NCI-H82 treated with DMSO at 0.1 percent for 48 hours (cell line): ENCODE results near the gene CALN1.
"Not testable (repeated sequence)": the region's sequence is repeated elsewhere in the genome, so short reads cannot be mapped to it uniquely, and the experiment has no call there.

Experiments used
- DNase-seq: peaks from one replicate; lab custom pipeline; 2025; ENCODE audit not compliant: unreplicated experiment; lab: John Stamatoyannopoulos, UW

The CALN1 gene

DNA sequence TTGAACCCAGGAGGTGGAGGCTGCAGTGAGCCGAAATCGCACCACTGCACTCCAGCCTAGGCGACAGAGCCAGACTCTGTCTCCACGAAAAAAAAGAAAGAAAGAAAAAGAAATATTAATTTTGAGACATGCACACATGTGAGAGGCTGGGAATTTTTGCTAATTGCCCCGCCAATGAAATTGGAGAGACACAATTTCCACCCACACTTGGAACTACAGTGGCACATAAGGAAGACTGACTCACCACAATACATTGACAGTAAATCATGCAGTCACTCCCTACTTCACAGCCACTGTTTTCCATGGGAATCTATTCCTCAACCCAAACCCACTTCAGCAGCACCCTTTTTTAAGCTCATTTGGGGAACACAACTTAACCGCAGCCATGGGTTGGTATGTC, 139.7 kb downstream of the CALN1 start:
- no peak for DNase-seq

- DNase-seq, result no peak
Observed at GRCh38 chr7:72268796-72269195, 143.3 kb downstream of the CALN1 start.

- DNase-seq, result no peak
Observed at GRCh38 chr7:72268090-72268489, 144.0 kb downstream of the CALN1 start.

DNA sequence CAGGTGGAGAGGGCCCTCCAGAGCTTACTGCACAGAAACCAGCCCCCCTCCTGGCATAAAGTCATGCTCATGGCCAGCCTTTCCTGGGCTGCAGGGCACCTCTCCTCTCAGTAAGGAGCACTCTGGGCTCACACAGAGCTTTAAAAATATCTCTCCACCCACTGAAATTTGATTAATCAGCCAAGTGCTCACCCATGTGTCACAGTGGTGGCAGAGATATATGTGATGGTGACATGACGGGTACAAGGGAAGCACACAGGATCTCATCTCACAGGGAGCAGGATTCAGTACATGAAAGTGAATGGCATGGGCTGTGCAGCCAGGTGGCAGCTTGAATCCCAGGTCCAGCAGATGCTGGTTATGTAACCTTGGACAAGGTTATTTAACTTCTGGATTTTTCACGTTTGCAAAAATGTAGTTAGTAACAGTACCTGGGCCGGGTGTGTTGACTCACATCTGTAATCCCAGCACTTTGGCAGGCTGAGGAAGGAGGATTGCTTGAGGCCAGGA, 144.8 kb downstream of the CALN1 start:
- DNase-seq, result no peak

- no peak for DNase-seq
Observed at GRCh38 chr7:72266771-72267170, 145.4 kb downstream of the CALN1 start.

GRCh38 chr7:72265071-72265904, 146.8 kb downstream of the CALN1 start:
- no peak for DNase-seq

- no peak for DNase-seq
Observed at GRCh38 chr7:72260406-72260805, 151.7 kb downstream of the CALN1 start.

DNA sequence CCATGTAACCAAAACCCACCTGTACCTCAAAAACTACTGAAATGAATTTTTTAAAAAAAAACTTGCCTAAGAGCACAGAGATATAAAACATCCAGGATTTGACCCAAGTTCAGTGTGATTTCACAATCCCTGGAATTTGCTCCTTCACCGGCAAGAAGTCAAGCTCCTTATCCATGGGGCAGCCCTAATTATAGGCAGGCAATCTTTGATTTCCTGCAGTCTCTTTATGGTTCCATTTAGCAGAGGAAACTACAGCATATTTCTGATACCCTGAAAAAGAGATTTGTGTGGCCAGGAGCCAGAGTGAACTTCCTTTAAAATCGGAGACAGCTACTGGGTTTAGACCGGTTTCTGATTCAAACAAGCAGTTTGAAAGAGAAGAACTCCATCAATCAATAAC, 154.1 kb downstream of the CALN1 start:
- DNase-seq, result no peak

- DNase-seq, result no peak
Observed at GRCh38 chr7:72254455-72254854, 157.7 kb downstream of the CALN1 start.

DNA sequence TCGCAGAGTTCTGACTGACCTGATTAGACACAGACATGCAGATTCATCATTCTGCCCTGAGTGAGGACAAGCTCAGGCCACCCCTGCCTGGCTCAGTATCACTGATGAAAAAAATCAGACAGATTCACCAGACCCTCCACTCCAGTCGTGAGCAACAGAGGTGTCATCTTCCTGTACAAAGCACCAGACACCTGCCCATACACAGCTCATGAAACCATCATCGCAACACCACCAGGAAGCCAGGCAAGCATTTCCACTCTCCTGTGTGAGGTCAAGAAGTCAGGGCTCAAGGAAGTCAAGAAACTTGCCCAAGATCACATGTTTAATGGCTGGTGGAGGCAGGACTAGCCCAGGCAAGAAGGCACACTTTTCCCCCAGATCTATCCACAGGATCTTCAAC, 163.0 kb downstream of the CALN1 start:
- DNase-seq, result no peak

DNA sequence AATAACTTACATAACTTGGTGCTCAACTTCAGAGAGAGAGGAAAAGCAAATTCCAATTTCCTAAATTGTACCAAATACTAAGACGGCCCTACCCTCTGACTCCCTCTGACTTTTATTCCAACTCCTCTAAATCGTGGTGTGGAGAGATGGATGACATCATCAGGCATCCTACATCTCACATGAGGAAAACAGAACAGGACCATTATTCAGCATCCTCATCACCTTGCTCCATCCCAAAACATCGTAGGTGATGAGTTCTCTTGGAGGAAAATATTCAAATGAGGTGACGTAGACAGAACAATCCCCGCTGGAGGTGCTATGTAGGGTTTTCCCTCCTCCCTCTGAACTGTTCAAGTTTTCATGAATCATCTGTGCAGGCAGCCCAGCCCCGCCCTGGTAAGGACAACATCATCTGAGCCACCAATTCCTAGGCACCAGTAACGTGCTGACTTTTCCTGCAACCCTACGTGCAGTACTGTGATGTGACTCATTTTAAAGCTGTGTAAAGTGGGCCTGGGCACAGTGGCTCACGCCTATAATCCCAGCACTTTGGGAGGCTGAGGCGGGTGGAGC, 167.2 kb downstream of the CALN1 start:
- DNase-seq, result no peak

- no peak for DNase-seq
Observed at GRCh38 chr7:72243329-72243728, 168.8 kb downstream of the CALN1 start.

DNA sequence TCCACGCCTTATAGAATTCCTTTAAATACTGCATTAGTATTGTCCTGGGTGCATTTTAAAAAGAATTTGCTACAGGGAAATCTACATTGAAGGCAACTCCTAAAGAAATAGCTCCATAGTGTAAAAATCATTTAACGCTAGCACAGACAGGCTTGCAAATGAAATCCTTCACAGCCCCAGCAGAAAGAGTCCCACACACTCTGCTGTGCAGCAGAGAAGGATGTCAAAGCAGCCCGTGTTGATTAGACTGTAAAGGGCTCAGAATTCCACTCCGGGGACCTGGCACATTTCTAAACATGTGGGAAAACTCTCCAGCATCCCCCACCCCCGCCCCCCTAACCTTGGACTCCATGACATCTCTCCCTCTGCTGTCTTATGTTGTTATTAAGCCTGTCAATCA, 176.8 kb downstream of the CALN1 start:
- no peak for DNase-seq

- no peak for DNase-seq
Observed at GRCh38 chr7:72234086-72234485, 178.1 kb downstream of the CALN1 start.

- DNase-seq, result no peak
Observed at GRCh38 chr7:72230281-72230680, 181.9 kb downstream of the CALN1 start.

- DNase-seq, result no peak
Observed at GRCh38 chr7:72223351-72223750, 188.8 kb downstream of the CALN1 start.

DNA sequence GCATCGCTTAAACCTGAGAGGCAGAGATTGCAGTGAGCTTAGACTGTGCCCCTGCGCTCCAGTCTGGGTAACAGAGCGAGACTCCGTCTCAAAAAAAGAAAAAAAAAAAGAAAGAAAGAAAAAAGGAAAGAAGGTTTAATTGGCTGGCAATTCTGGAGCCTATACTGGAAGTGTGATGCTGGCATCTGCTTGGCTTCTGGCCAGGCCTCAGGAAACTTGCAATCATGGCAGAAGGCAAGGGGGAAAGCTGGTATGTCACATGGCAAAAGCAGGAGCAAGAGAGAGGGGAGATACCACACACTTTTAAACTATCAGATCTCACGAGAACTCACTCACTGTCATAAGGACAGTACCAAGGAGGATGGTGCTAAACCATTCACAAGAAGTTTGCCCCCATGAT, 190.0 kb downstream of the CALN1 start:
- DNase-seq, result no peak

GRCh38 chr7:72219500-72219899, 192.6 kb downstream of the CALN1 start:
- no peak for DNase-seq

- DNase-seq, result no peak
Observed at GRCh38 chr7:72217151-72217550, 195.0 kb downstream of the CALN1 start.

- DNase-seq, result no peak
Observed at GRCh38 chr7:72213769-72214168, 198.4 kb downstream of the CALN1 start.

- no peak for DNase-seq
Observed at GRCh38 chr7:72213081-72213480, 199.1 kb downstream of the CALN1 start.

DNA sequence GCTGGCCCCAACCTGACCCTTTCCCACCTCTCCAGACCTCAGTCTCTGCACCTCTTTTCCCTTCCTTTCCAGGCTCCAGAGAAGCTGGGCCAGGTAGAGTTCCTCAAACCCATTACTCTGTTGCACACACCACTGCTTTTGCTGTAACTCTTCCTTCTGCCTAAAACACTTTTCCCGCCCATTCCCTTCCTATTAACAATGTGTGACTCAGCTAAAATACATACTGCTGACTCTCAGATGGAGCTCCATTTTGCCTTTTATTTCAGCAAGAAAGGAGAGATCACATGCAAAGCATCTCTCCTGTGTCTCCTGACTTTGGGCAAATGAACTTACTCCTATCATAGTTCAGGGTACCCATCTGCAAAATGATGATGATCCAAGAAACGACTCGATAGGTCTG, 201.0 kb downstream of the CALN1 start:
- no peak for DNase-seq

DNA sequence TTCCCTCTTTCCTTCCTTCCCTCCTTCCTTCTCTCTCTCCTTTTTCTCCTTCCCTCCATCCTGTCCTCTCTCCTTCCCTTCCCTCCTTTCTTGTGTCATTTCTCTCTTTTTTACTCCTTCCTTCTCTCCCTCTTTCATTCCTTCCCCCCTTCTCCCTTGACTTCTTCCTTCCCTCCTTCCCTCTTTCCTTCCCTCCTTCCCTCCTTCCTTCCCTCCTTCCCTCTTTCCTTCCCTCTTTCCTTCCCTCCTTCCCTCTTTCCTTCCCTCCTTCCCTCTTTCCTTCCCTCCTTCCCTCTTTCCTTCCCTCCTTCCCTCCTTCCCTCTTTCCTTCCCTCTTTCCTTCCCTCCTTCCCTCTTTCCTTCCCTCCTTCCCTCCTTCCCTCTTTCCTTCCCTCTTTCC, 203.1 kb downstream of the CALN1 start:
- not testable (repeated sequence) for DNase-seq
